Subcutaneous abdominal adipose tissue (tissue), 5 donors: ENCODE measurements around the gene GTF2I.
"Not testable (repeated sequence)": the region's sequence is repeated elsewhere in the genome, so short reads cannot be mapped to it uniquely, and the experiment has no call there.

Source experiments
- H3K27ac ChIP-seq: one replicate; pipeline ENCODE4 v1.7.0; 2013; ENCODE audit warnings: low read depth, mild to moderate bottlenecking, inconsistent platforms, low read length, moderate library complexity
- H3K27me3 ChIP-seq, 5 donors: one replicate each; pipeline ENCODE4 v1.7.0; 2013; ENCODE audit warnings: low read length in 5 of 5, inconsistent platforms in 1 of 5; ENCODE audit not compliant: control insufficient read depth in 5 of 5, insufficient read depth in 4 of 5
- H3K36me3 ChIP-seq, 5 donors: one replicate each; pipeline ENCODE4 v1.7.0; 2013; ENCODE audit warnings: low read length in 5 of 5; ENCODE audit not compliant: control insufficient read depth in 5 of 5, insufficient read depth in 5 of 5
- H3K4me1 ChIP-seq, 5 donors: one replicate each; pipeline ENCODE4 v1.7.0; 2013; ENCODE audit warnings: low read length in 5 of 5, mild to moderate bottlenecking in 3 of 5, moderate library complexity in 1 of 5; ENCODE audit not compliant: control insufficient read depth in 5 of 5, insufficient read depth in 5 of 5
- H3K4me3 ChIP-seq, 5 donors: one replicate each; pipeline ENCODE4 v1.7.0; 2013; ENCODE audit warnings: low read length in 5 of 5, low read depth in 1 of 5
- H3K9ac ChIP-seq, 5 donors: one replicate each; pipeline ENCODE4 v1.7.0; 2013; ENCODE audit warnings: low read length in 5 of 5, mild to moderate bottlenecking in 4 of 5, moderate library complexity in 3 of 5
- H3K9me3 ChIP-seq, 5 donors: one replicate each; pipeline ENCODE4 v1.7.0; 2013; ENCODE audit warnings: low read length in 5 of 5; ENCODE audit not compliant: control insufficient read depth in 5 of 5
- donor health status: healthy.
- donor health status: healthy.
- donor health status: healthy.
- donor health status: healthy.
- donor health status: healthy.

Gene GTF2I

DNA sequence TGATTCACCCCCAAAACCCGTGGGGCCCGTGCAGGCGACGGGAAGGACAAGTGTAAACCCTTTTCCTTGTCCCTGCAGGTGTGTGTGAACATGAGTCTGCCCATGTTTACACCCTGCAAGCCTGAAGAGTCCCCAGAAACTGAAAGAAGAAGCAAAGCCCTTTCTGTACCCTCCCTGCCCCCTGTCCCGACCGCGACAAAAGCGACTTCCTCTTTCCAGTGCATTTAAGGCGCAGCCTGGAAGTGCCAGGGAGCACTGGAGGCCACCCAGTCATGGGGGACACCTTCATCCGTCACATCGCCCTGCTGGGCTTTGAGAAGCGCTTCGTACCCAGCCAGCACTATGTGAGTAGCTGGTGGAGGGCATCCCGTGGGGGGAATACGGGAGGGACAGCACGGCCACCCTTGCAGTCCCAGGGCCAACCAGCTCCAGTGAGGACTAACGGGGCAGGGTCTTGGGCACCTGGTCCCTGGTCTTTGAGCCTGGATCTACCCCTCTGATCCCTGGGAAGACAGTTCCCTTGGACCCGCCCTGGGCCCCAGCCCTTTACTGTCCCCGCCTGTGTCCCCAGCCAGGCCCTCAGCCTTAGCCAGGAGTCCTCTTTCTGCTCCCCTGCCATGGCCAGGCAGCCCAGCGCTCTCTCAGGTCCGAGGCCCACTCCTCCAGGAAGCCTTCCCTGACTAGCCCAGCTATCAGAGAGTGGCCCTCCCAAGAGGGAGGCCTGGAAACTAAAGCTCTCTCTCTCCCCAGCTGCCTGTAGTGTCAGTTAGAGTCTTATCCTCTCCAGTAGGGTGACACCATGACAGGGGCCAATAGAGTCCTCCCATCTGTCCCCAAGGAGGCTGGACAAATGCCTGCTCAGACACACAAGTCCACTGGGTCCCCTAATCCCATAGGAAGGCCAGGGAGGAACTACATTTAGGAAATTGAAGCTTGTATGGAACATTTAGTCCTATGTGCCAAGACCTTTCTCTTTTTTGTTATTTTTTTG lies 116.5 kb downstream of the GTF2I start, which contains the start of gene NCF1:
Gene NCF1 (plus strand): TSS at position 252 of the 991 bp plus-strand sequence. CDS start 21 bp downstream, at position 273.
- not testable (repeated sequence) for H3K9me3 ChIP-seq, H3K4me3 ChIP-seq, H3K4me1 ChIP-seq, H3K36me3 ChIP-seq, H3K9ac ChIP-seq, H3K27ac ChIP-seq, H3K27me3 ChIP-seq

DNA sequence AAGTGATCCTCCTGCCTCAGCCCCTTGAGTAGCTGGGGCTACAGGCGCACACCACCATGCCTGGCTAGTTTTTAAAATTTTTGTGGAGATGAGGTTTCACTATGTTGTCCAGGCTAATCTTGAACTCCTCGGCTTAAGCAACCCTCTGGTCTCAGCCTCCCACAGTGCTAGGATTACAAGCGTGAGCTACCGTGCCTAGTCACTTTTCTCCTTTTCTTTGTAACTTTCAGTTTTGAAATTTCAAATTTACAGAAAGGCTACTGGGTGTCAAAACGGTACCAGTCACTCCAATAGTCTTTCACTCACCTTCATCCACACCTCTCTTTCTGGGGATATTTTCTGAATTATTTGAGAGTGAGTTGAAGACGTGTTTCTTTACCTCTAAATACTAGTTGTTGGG lies 117.6 kb downstream of the GTF2I start:
- not testable (repeated sequence) for H3K9ac ChIP-seq, H3K27ac ChIP-seq, H3K4me3 ChIP-seq, H3K27me3 ChIP-seq, H3K4me1 ChIP-seq, H3K36me3 ChIP-seq, H3K9me3 ChIP-seq

- H3K4me3 ChIP-seq, H3K27me3 ChIP-seq, H3K4me1 ChIP-seq, H3K36me3 ChIP-seq, H3K27ac ChIP-seq, H3K9me3 ChIP-seq, H3K9ac ChIP-seq: not testable (repeated sequence)
These were observed 121.5 kb downstream of the GTF2I start for GRCh38 chr7:74779053-74779452.

GRCh38 chr7:74781746-74782145 lies 124.2 kb downstream of the GTF2I start:
- H3K27me3 ChIP-seq, H3K9ac ChIP-seq, H3K36me3 ChIP-seq, H3K4me1 ChIP-seq, H3K27ac ChIP-seq, H3K4me3 ChIP-seq, H3K9me3 ChIP-seq: not testable (repeated sequence)

DNA sequence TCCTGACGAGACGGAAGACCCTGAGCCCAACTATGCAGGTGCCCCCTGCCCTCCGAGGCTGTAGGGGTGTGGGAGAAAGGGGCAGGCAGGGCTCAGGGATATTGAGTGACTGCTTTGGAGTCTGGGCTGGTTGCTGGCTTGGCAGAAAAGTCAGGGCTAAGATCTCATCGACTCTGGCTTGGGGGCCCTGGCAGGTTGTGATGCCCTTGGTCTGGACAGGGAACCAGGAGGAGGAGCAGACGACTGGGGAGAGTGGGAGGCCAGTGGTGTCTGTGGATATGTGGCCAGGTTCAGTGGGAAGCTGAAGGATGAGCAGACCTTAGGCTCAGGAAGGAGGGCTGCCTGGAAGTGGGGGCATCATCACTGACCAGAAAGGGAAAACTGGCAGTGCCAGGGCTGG lies 126.1 kb downstream of the GTF2I start:
- H3K27ac ChIP-seq, H3K4me3 ChIP-seq, H3K9me3 ChIP-seq, H3K9ac ChIP-seq, H3K36me3 ChIP-seq, H3K27me3 ChIP-seq, H3K4me1 ChIP-seq: not testable (repeated sequence)

- H3K4me3 ChIP-seq: not testable (repeated sequence)
These were observed 131.0 kb downstream of the GTF2I start for GRCh38 chr7:74788369-74789150.

GRCh38 chr7:74789200-74789736 lies 131.8 kb downstream of the GTF2I start:
- not testable (repeated sequence) for H3K27me3 ChIP-seq, H3K36me3 ChIP-seq, H3K9me3 ChIP-seq, H3K4me3 ChIP-seq, H3K4me1 ChIP-seq, H3K9ac ChIP-seq, H3K27ac ChIP-seq

More at GRCh38 chr7:74788369-74789150, 131.0 kb downstream of the GTF2I start:
- not testable (repeated sequence) for H3K27me3 ChIP-seq, H3K36me3 ChIP-seq, H3K27ac ChIP-seq, H3K9ac ChIP-seq, H3K4me1 ChIP-seq, H3K9me3 ChIP-seq

GRCh38 chr7:74797848-74798622 lies 140.5 kb downstream of the GTF2I start:
- H3K9me3 ChIP-seq, H3K36me3 ChIP-seq, H3K4me3 ChIP-seq, H3K9ac ChIP-seq, H3K27me3 ChIP-seq, H3K27ac ChIP-seq, H3K4me1 ChIP-seq: not testable (repeated sequence)

GRCh38 chr7:74798644-74799043 lies 141.1 kb downstream of the GTF2I start:
- not testable (repeated sequence) for H3K4me1 ChIP-seq, H3K36me3 ChIP-seq, H3K9me3 ChIP-seq, H3K27ac ChIP-seq, H3K4me3 ChIP-seq, H3K9ac ChIP-seq, H3K27me3 ChIP-seq
